Adrenal gland (tissue), 12 donors: ENCODE results near the gene NMRK1. TPM values are rescaled to one million over a fixed set of nuclear protein-coding genes. Genes with fewer than 3 reads are reported as not detected.

Source experiments
- DNase-seq, 7 donors: peaks; one replicate each; pipeline ENCODE4 v3.0.0-alpha.2; 2019 to 2020
- H3K27ac ChIP-seq, 5 donors: fragments of 200-600 bp; sonication (generic) in 4 of 5; 1 replicate in 3 of 5; 2 replicates in 2 of 5; pipeline versions ENCODE4 v1.5.1 to v1.8.0; 2016 to 2020; ENCODE audit warnings: mild to moderate bottlenecking in 1 of 5
- H3K27me3 ChIP-seq: fragments of 200-600 bp; 2 replicates; pipeline ENCODE4 v1.8.0; 2021
- H3K36me3 ChIP-seq, 2 donors: fragments of 200-600 bp; replicated peaks in 1 of 2; 1 replicate in 1 of 2; 2 replicates in 1 of 2; pipeline versions ENCODE4 v1.5.1 to v1.8.0; 2018 to 2022
- H3K4me1 ChIP-seq, 2 donors: fragments of 200-600 bp; replicated peaks in 1 of 2; 1 replicate in 1 of 2; 2 replicates in 1 of 2; pipeline versions ENCODE4 v1.5.1 to v1.8.0; 2018 to 2021
- H3K4me3 ChIP-seq, 4 donors: fragments of 200-600 bp; sonication (generic) in 3 of 4; one replicate each; pipeline ENCODE4 v1.5.1; 2016 to 2018
- H3K9me3 ChIP-seq, 3 donors: fragments of 200-600 bp; sonication (generic) in 1 of 3; replicated peaks in 1 of 3; 1 replicate in 2 of 3; 2 replicates in 1 of 3; pipeline versions ENCODE4 v1.5.1 to v1.8.0; 2016 to 2021
- POLR2A ChIP-seq, 2 donors: fragments of 450-650 bp; IDR thresholded peaks; one replicate each; pipeline ENCODE4 v1.6.1; 2017; ENCODE audit warnings: antibody characterized with exemption in 2 of 2, mild to moderate bottlenecking in 2 of 2, moderate library complexity in 1 of 2
- WGBS, 4 donors: extraction: QIAGEN DNeasy Blood & Tissue Kit in 2 of 4; methylation state at CpG; one replicate each; pipeline versions ENCODE4 v1.1.5 to v1.1.7; 2013 to 2017; 5-methylcytosine and 5-hydroxymethylcytosine counted together
- intact Hi-C, 2 donors: fragments of 100-400 bp; cut with DNase I; formaldehyde crosslinking; loops; one replicate each; pipeline versions ENCODE4 v1.14.1 to v1.15.0; 2022 to 2023
- polyA plus RNA-seq, 3 donors: library from polyadenylated mRNA; stranded (reverse); fragments of 200-250 nt in 2 of 3; fragments of 350-450 nt in 1 of 3; fragmentation: Illumina TruSeq in 1 of 3; extraction: RNeasy Lipid Tissue Mini Kit (QIAGEN cat#74804) in 1 of 3; gene quantifications; one replicate each; pipeline ENCODE4 v1.2.3, GENCODE V29; 2013 to 2014
- total RNA-seq, 9 donors: library from RNA; depleted of rRNA in 4 of 9; stranded (reverse); fragments of >200 nt in 4 of 9; fragments of 120-200 nt in 1 of 9; fragmentation: NEBNext Ultra II Directional in 1 of 9; extraction: Animal tissue kit (Norgen Biotek cat#: 25700) in 1 of 9; gene quantifications; one replicate each; pipeline versions ENCODE4 v1.1.0 to v1.2.4, GENCODE V29; 2013 to 2023
- TF ChIP-seq, protein P1 (sequence below), 6 experiments: fragments of 450-650 bp in 4 of 6; fragments of 200-600 bp in 2 of 6; sonication (generic) in 1 of 6; IDR thresholded peaks; 1 replicate in 5 of 6; 2 replicates in 1 of 6; pipeline versions ENCODE4 v1.5.1 to v1.8.0; 2016 to 2021; ENCODE audit warnings: antibody characterized with exemption in 6 of 6, mild to moderate bottlenecking in 2 of 6, moderate library complexity in 1 of 6
- donor health status: healthy with polysubstance abuse.
- donor health status: Bipolar disorder and iron deficiency.
- donor health status: DM: yes; HTN: yes; CAD: no.
- donor health status: DM: no; HTN: no; CAD: no.
- donor health status: DM: no; HTN: no; CAD: no.
- donor health status: DM: yes; HTN: yes; CAD: no.

NMRK1 gene
- total and polyA plus RNA-seq, 12 donors, result 4.3 to 93.2 (median 21.3) TPM

DNA sequence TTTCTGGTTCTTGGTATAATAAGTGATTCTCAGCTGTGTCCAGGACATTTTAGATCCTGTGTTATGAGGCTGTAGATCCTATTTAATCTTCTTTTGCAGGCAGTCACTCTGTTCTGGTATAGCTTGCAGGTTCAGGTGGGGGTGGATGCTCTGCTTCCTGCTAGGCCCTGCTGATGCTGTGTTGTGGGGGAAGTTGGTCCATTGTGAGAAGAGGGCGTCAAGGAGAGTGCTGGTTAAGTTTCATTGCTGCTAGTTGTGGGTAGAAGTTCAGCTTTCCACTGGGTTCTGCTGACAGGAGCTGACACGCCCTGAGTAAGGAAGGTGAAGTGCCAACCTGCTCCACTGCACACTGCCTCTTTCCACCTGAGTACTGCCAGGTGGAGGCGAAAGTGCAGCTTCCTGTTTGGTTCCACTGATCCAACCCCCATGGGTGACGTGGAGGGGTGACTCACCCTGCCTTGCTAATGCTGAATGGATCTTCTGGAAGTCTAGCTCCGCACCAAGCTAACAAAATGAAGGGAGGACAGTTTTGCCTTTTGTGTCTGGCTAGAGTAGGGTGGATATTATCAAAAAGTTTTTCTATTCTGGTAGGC is 16.3 kb downstream of the NMRK1 start:
- no peak for DNase-seq
- Histone ChIP-seq H3K36me3 (peaks cover 0 to 4% of the 10 kb centered on the region in 2 donors), H3K4me1 (peaks cover 0 to 5% of the 10 kb centered on the region in 2 donors), H3K27ac (no peak overlapping the region), H3K9me3 (no peaks in the 10 kb centered on the region), H3K4me3 (no peak overlapping the region), H3K27me3 (no peaks in the 10 kb centered on the region)
- TF ChIP-seq, protein P1, sequence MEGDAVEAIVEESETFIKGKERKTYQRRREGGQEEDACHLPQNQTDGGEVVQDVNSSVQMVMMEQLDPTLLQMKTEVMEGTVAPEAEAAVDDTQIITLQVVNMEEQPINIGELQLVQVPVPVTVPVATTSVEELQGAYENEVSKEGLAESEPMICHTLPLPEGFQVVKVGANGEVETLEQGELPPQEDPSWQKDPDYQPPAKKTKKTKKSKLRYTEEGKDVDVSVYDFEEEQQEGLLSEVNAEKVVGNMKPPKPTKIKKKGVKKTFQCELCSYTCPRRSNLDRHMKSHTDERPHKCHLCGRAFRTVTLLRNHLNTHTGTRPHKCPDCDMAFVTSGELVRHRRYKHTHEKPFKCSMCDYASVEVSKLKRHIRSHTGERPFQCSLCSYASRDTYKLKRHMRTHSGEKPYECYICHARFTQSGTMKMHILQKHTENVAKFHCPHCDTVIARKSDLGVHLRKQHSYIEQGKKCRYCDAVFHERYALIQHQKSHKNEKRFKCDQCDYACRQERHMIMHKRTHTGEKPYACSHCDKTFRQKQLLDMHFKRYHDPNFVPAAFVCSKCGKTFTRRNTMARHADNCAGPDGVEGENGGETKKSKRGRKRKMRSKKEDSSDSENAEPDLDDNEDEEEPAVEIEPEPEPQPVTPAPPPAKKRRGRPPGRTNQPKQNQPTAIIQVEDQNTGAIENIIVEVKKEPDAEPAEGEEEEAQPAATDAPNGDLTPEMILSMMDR (IDR thresholded peaks at IDR 0.05), result no peak
- TF ChIP-seq POLR2A (IDR thresholded peaks at IDR 0.05), result no peak
- intact Hi-C loops, result no loop called here
- 82 to 87% (median 85%) methylated on average over 5 of the region's 5 CpGs for WGBS, 4 donors

DNA sequence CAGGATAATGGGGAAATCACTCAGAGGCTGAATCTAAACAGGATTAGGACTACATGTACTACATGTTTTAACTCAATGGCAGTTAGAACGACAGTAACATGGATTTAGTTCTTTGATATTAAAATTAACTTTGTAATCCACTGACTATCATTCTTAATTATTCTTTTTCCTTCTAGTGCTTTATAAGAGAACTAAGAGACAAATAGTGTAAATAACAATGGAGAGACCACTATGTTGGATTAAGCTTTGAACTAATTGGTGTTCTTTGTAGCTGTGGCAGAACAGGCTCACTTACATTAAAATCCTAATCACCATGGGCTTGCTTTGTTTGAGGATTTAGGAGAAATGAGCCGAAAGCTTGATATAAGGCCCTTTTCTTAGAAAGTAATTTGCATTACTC is 18.8 kb downstream of the NMRK1 start:
- DNase-seq, result no peak
- WGBS, 4 donors, result 67 to 89% (median 72%) methylated on average over 2 of the region's 2 CpGs

DNA sequence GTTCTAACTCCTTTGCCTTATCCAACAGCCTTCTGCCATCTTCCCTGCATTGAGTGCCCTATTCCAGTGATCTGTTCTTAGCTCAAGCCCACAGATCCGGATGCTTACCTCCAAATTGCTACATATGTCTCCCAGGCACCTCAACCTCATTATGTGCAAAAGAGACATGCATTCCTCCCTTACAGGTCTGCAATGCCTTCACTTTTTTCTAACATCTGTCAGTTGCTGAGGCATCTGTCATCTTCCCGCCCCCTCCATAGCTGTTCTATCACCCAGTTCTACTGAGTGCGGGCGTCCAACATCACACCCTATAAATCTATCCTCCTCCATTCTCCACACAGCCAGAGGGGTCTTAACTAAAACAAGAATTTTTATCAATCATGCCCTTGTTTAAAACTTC is 20.1 kb downstream of the NMRK1 start:
- intact Hi-C loops, result no loop called here
- H3K36me3 ChIP-seq, result peaks cover 0 to 4% of the 10 kb centered on the region in 2 donors
- no peak for TF ChIP-seq POLR2A (IDR thresholded peaks at IDR 0.05)
- TF ChIP-seq, protein P1 (IDR thresholded peaks at IDR 0.05), result no peak
- H3K27me3 ChIP-seq, result no peaks in the 10 kb centered on the region
- H3K9me3 ChIP-seq, result no peaks in the 10 kb centered on the region
- no peak overlapping the region for H3K4me3 ChIP-seq
- 81 to 95% (median 88%) methylated on average over 4 of the region's 4 CpGs for WGBS, 4 donors
- no peaks in the 10 kb centered on the region for H3K4me1 ChIP-seq
- no peak overlapping the region for H3K27ac ChIP-seq
- DNase-seq, result no peak

More for the DNA sequence above, 18.8 kb downstream of the NMRK1 start:
- no peak overlapping the region for H3K4me3 ChIP-seq
- no peaks in the 10 kb centered on the region for H3K4me1 ChIP-seq
- intact Hi-C loops, result no loop called here
- no peaks in the 10 kb centered on the region for H3K27me3 ChIP-seq
- H3K36me3 ChIP-seq, result peaks cover 0 to 4% of the 10 kb centered on the region in 2 donors
- no peak overlapping the region for H3K27ac ChIP-seq
- no peak for TF ChIP-seq POLR2A (IDR thresholded peaks at IDR 0.05)
- TF ChIP-seq, protein P1 (IDR thresholded peaks at IDR 0.05), result no peak
- H3K9me3 ChIP-seq, result no peaks in the 10 kb centered on the region

DNA sequence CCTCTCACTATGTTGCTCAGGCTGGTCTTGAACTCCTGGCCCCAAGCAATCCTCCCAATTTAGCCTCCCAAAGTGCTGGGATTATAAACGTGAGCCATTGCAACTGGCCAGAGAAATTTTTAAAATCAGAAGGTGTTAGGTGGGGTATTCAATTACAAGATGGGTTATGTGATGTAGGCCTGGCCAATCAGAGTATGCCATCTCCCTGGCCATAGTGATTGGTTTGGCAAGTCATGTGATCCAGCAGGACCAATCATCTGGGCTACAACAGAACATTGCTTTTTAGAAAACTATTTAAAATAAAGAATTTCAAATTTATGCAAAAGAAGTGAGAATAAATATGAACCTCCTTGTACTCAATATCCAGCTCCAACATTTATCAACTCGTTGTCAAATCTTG is 22.4 kb downstream of the NMRK1 start:
- Histone ChIP-seq H3K27ac (no peak overlapping the region), H3K9me3 (no peaks in the 10 kb centered on the region), H3K27me3 (no peaks in the 10 kb centered on the region), H3K4me1 (no peaks in the 10 kb centered on the region), H3K36me3 (no peaks in the 10 kb centered on the region), H3K4me3 (no peak overlapping the region)
- intact Hi-C loops, result no loop called here
- TF ChIP-seq, protein P1 (IDR thresholded peaks at IDR 0.05), result no peak
- DNase-seq, result no peak
- 59 to 91% (median 88%) methylated on average over 2 of the region's 2 CpGs for WGBS, 4 donors
